ENCODE results near the gene SLC35E4.

- TF ChIP-seq CTCF (IDR thresholded peaks at IDR 0.05) (no peak), EZH2phosphoT487 (IDR thresholded peaks at IDR 0.05; ENCODE audit: borderline replicate concordance, low read depth) (no peak), IRF3 (IDR thresholded peaks at IDR 0.05; ENCODE audit: low read depth, low read length) (no peak), EP300 (IDR thresholded peaks at IDR 0.05; ENCODE audit: borderline replicate concordance in 1 of 2, low read depth in 1 of 2, low read length in 1 of 2) (no peak), REST (IDR thresholded peaks at IDR 0.05; ENCODE audit: low read depth, low read length) (no peak), FOXM1 (IDR thresholded peaks at IDR 0.05; ENCODE audit: low read depth) (no peak), FOXJ3 (CRISPR knock-in tag; IDR thresholded peaks at IDR 0.05) (no peak), NFIC (IDR thresholded peaks at IDR 0.05; ENCODE audit: borderline replicate concordance) (no peak), TAF1 (IDR thresholded peaks at IDR 0.05; ENCODE audit: borderline replicate concordance, low read depth, low read length) (no peak), ELF1 (IDR thresholded peaks at IDR 0.05) (no peak)
These were observed 59.8 kb downstream of the SLC35E4 start for GRCh38 chr22:30695351-30695851.
